Mucosa of descending colon (tissue), 3 donors: ENCODE results near the gene ZC3H12D. TPM values are rescaled to one million over a fixed set of nuclear protein-coding genes. Genes with fewer than 3 reads are reported as not detected.

Experiments used
- ATAC-seq: fragments of 200-7000 bp; cut with Tn5 transposase; one replicate; pipeline ENCODE4 v1.9.1; 2020; ENCODE audit warnings: mild to moderate bottlenecking, moderate library complexity
- DNase-seq, 3 donors: peaks; one replicate each; pipeline ENCODE4 v3.0.0-alpha.2; 2020
- H3K36me3 ChIP-seq: fragments of 200-600 bp; one replicate; pipeline ENCODE4 v1.8.0; 2021; ENCODE audit warnings: low read depth, mild to moderate bottlenecking
- H3K4me1 ChIP-seq: fragments of 200-600 bp; one replicate; pipeline ENCODE4 v1.8.0; 2021; ENCODE audit warnings: low read depth, mild to moderate bottlenecking
- H3K4me3 ChIP-seq: fragments of 200-600 bp; one replicate; pipeline ENCODE4 v1.8.0; 2021; ENCODE audit warnings: mild to moderate bottlenecking
- H3K9me3 ChIP-seq: fragments of 200-600 bp; one replicate; pipeline ENCODE4 v1.8.0; 2021; ENCODE audit warnings: mild to moderate bottlenecking
- intact Hi-C, 2 donors: fragments of 100-400 bp; cut with DNase I in 1 of 2; cut with micrococcal nuclease in 1 of 2; formaldehyde crosslinking; loops; one replicate each; pipeline versions ENCODE4 v1.11.0 to v1.11.1; 2022; cut with DNase I, micrococcal nuclease
- total RNA-seq, 3 donors: library from RNA; stranded (reverse); fragmentation: NEBNext Ultra II Directional in 2 of 3; extraction: Animal tissue kit (Norgen Biotek cat#: 25700) in 2 of 3; gene quantifications; one replicate each; pipeline versions ENCODE4 v1.2.1 to v1.2.4, GENCODE V29; 2021 to 2023
- TF ChIP-seq, protein P1 (sequence below): fragments of 200-600 bp; IDR thresholded peaks from one replicate; pipeline ENCODE4 v1.8.0; 2022; ENCODE audit warnings: antibody characterized with exemption, mild to moderate bottlenecking
- donor health status: DM: no; HTN: no; CAD: no; lungs with moderate emphysema.
- donor health status: DM: no; HTN: no; CAD: no.
- donor health status: DM: no; HTN: yes; CAD: no.

Gene ZC3H12D
- total RNA-seq, 3 donors from 2014 or later = 5.2 to 9.1 (median 8.9) TPM

DNA sequence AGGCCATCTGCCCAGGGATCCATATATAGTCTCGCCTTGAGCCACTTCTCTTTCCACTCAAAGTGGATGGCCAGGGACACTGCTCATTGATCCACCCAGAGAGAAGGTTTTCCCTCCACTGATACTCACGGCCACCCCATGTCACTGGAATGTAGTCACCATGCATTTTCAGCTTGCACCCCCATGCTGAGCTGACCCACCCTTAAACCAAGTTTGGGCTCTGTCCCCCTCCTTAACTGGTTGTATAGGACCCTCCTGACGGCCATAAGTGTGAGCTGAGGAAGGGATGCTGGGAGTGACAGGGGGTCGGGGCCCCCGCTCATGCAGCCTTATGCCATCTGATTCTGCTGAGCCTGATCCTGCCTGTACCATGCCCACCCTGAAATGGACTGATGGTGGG lies 59.1 kb downstream of the ZC3H12D start:
- Histone ChIP-seq H3K4me3 (no peak overlapping the region), H3K4me1 (peaks cover 3% of the 10 kb centered on the region), H3K9me3 (no peaks in the 10 kb centered on the region), H3K36me3 (no peaks in the 10 kb centered on the region)
- ATAC-seq (no peak), DNase-seq (no peak)
- TF ChIP-seq, protein P1, sequence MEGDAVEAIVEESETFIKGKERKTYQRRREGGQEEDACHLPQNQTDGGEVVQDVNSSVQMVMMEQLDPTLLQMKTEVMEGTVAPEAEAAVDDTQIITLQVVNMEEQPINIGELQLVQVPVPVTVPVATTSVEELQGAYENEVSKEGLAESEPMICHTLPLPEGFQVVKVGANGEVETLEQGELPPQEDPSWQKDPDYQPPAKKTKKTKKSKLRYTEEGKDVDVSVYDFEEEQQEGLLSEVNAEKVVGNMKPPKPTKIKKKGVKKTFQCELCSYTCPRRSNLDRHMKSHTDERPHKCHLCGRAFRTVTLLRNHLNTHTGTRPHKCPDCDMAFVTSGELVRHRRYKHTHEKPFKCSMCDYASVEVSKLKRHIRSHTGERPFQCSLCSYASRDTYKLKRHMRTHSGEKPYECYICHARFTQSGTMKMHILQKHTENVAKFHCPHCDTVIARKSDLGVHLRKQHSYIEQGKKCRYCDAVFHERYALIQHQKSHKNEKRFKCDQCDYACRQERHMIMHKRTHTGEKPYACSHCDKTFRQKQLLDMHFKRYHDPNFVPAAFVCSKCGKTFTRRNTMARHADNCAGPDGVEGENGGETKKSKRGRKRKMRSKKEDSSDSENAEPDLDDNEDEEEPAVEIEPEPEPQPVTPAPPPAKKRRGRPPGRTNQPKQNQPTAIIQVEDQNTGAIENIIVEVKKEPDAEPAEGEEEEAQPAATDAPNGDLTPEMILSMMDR = no peak
- intact Hi-C loops = no loop called here

GRCh38 chr6:149425224-149425623 lies 59.6 kb downstream of the ZC3H12D start:
- H3K36me3 ChIP-seq = no peaks in the 10 kb centered on the region
- H3K4me3 ChIP-seq = no peak overlapping the region
- H3K4me1 ChIP-seq = peaks cover 3% of the 10 kb centered on the region
- no peaks in the 10 kb centered on the region for H3K9me3 ChIP-seq
- TF ChIP-seq, protein P1 = no peak
- intact Hi-C loops = no loop called here
- no peak for DNase-seq
- no peak for ATAC-seq

DNA sequence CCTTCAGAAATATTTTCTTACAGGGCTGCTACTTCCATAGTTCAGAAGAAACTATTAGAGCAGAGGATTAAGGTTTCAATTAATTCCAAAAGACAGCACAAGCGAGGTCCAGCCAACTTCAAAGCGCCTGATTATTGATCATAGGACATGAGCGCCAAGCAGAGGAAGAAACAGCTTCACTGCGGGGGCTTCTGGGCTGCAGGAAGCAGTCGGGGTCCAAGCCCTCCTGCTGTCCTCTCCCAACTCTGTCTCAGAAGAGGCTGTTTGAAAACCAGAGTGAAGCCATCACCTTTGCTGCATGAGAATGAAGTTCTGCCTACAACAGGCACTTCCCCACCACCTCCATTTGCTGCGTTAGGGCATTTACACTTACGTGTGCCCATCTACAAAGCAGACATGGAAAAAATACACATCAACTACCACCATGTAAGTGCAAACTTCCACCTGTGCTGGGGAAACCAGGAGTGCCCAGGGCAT lies 60.8 kb downstream of the ZC3H12D start:
- TF ChIP-seq, protein P1 = no peak
- DNase-seq (no peak), ATAC-seq (no peak)
- no peak overlapping the region for H3K4me3 ChIP-seq
- intact Hi-C loops = no loop called here
- peaks cover 3% of the 10 kb centered on the region for H3K4me1 ChIP-seq
- no peaks in the 10 kb centered on the region for H3K36me3 ChIP-seq
- no peaks in the 10 kb centered on the region for H3K9me3 ChIP-seq

- TF ChIP-seq, protein P1 = no peak
- H3K4me3 ChIP-seq = no peak overlapping the region
- intact Hi-C loops = no loop called here
- H3K9me3 ChIP-seq = no peaks in the 10 kb centered on the region
- DNase-seq (no peak), ATAC-seq (no peak)
- no peaks in the 10 kb centered on the region for H3K36me3 ChIP-seq
- H3K4me1 ChIP-seq = peaks cover 3% of the 10 kb centered on the region
Measured at GRCh38 chr6:149422581-149422980, 62.2 kb downstream of the ZC3H12D start.

DNA sequence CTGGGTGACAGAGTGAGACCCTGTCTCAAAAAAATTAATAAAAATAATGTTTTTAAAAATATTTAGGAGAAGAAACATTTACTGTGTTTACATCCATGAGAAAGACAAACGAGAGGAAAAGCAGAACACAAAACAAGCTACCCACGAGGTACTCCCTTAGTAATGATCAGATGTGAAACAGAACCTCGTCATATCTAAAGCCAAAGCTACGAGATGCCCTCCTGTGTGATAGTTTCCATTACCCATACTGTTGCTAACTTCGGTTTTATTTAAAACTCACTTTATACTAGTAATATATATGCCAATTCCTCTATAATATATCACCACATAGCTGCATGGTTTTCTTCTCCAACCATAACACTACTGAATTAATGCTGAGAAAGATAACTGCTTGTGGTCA lies 63.7 kb downstream of the ZC3H12D start:
- Histone ChIP-seq H3K4me3 (no peak overlapping the region), H3K9me3 (no peaks in the 10 kb centered on the region), H3K4me1 (peaks cover 3% of the 10 kb centered on the region), H3K36me3 (no peaks in the 10 kb centered on the region)
- ATAC-seq (no peak), DNase-seq (no peak)
- intact Hi-C loops = no loop called here
- TF ChIP-seq, protein P1 = no peak
